Esophagus muscularis mucosa (tissue), 2 donors: ENCODE measurements around the gene GPR78.

ENCODE experiments used
- POLR2A ChIP-seq: fragments of 450-650 bp; IDR thresholded peaks from one replicate; pipeline ENCODE4 v1.6.1; 2017; ENCODE audit warnings: antibody characterized with exemption, moderate library complexity, mild to moderate bottlenecking, low read depth
- POLR2AphosphoS5 ChIP-seq, 2 donors: sonication (generic); formaldehyde crosslinking; IDR thresholded peaks; one replicate each; pipeline ENCODE4 v1.6.1; 2017; ENCODE audit warnings: antibody characterized with exemption in 2 of 2

GRCh38 chr4:8597319-8597718 lies 17.1 kb downstream of the GPR78 start:
- TF ChIP-seq POLR2A (no peak), POLR2AphosphoS5 (IDR thresholded peaks at IDR 0.05) (no peak)
